ENCODE results near the gene AP2M1. TPM values are rescaled to one million over a fixed set of nuclear protein-coding genes. Genes with fewer than 3 reads are reported as not detected.

Gene AP2M1
- total RNA-seq, 1 experiment from 2014 or later, result 353 TPM

DNA sequence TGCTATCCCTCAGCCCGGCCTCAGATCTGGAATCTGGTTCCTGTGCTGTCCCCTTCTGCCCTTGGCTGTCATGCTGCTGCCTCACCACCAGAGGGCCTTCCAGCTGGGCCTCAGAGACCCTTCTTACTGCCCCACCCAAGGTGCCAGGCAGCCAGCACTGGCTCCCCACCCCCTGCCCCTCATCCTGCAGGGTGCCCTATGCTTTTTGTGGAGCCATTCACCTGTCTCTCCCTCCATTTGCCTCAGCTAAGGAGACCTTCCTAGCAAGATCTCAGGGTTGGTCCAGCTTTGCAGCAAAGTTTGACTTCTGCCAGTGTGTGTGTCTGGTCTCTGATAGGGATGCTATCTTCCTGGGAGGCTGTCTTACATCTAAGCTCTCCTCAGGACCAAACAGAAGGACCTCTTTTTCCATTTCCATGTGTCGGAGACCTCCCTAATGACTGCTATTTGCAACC is 52.9 kb downstream of the AP2M1 start:
- TF ChIP-seq EZH2 (IDR thresholded peaks at IDR 0.05) (no peak), CTCF (IDR thresholded peaks at IDR 0.05 in 2 of 3, conservative IDR thresholded peaks at IDR 0.05 in 1 of 3; ENCODE audit: borderline replicate concordance in 1 of 3, insufficient read depth in 1 of 3, low read depth in 2 of 3, low read length in 2 of 3) (peak; percentile 77 to 94 (median 83)), POLR2A (IDR thresholded peaks at IDR 0.05; ENCODE audit: borderline replicate concordance, extremely low read depth, insufficient read depth, insufficient read length) (no peak), POLR2AphosphoS5 (IDR thresholded peaks at IDR 0.05; ENCODE audit: low read depth, low read length) (no peak), RAD21 (IDR thresholded peaks at IDR 0.05; ENCODE audit: low read depth) (peak; percentile 60)
- Histone ChIP-seq H4K20me1 (ENCODE audit: insufficient read depth) (no peaks in the 10 kb centered on the region), H3K27me3 (ENCODE audit: insufficient read depth, low read length) (no peaks in the 10 kb centered on the region), H3K4me2 (ENCODE audit: low read length) (no peak overlapping the region), H3K4me1 (ENCODE audit: control insufficient read depth in 1 of 2, insufficient read depth in 2 of 2, low read length in 2 of 2) (peaks cover 0 to 18% of the 10 kb centered on the region in 2 experiments; a peak in 3 of 4 replicates), H3K4me3 (replicated peaks in 1 of 2; ENCODE audit: low read depth in 1 of 2, low read length in 2 of 2) (no peak overlapping the region), H3K27ac (ENCODE audit: low read depth, low read length) (no peak overlapping the region), H3K9me2 (ENCODE audit: insufficient read depth) (no peaks in the 10 kb centered on the region), H3K9ac (ENCODE audit: low read length) (no peak overlapping the region), H2AFZ (ENCODE audit: low read depth, low read length, poor library complexity, severe bottlenecking) (no peak overlapping the region), H3K9me3 (ENCODE audit: control insufficient read depth in 1 of 2, insufficient read depth in 1 of 2, low read depth in 1 of 2, low read length in 2 of 2) (no peaks in the 10 kb centered on the region), H3K79me2 (ENCODE audit: insufficient read depth, low read length) (no peaks in the 10 kb centered on the region), H3K36me3 (ENCODE audit: control insufficient read depth in 1 of 2, insufficient read depth in 2 of 2, low read length in 2 of 2) (no peaks in the 10 kb centered on the region)
- no peak for DNase-seq (ENCODE audit: low read depth, low spot score)
- RAD21 ChIA-PET (ENCODE audit: low non-redundant PET in 1 of 2, low total read pairs in 2 of 2, uncharacterized antibody in 2 of 2, unreplicated experiment in 2 of 2), result interaction anchor here in 1 of 2 experiments (0.9 kb wide), 1 partner anchor 13 kb away, joined by 3 read pairs; no protein-coding TSS in a partner anchor
- BruUV-seq (replicated peaks), result no TSS peak
- peak; percentile 56 for ATAC-seq
- POLR2A ChIA-PET, result interaction anchor here (1.3 to 1.4 kb wide), 3 partner anchors 10 to 53 kb away, joined by 3 to 4 read pairs (median 3); partner anchors contain the start of gene AP2M1
- CTCF ChIA-PET, result interaction anchor here (0.5 to 2.7 kb wide), 16 partner anchors 10 to 332 kb away, joined by 3 to 12 read pairs (median 4); partner anchors contain the start of gene ABCF3
- intact Hi-C loops (cut with micrococcal nuclease), result loop anchor here (2.0 kb wide), 1 partner anchor 61 kb away; no protein-coding TSS in a partner anchor

Measured in HCT116 (cell line).